HG03280 (cell line): Measurements from ENCODE around the gene TLE5.
"Not testable (repeated sequence)": the region's sequence is repeated elsewhere in the genome, so short reads cannot be mapped to it uniquely, and the experiment has no call there.

Experiments
- ATAC-seq: cut with Tn5 transposase; IDR thresholded peaks from one replicate; pipeline ENCODE4 v1.9.1; 2021; ENCODE audit warnings: mild to moderate bottlenecking, moderate library complexity; ENCODE audit not compliant: unreplicated experiment

TLE5 gene

DNA sequence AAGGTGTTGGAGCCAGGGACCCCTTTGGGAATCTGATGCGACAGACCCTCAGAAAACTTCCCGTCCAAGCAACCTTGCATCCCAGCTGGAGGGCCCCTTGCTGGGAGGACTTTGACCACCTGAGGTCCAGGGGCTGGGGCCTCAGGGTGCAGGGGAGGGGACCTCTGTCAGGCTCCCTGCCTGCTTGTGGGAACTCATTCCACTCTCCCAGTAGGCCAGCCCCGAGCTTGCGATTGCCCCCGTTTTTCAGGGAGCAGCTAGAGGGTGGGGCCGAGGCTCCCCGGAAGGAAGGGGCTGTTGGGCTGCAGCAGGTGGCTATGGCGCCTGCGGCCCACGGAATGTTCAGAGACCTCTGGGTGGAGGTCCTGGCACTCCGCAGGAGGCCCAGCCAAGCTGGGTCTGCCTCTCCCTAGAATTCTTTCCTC, 34.6 kb upstream of the TLE5 start:
- no peak for ATAC-seq

DNA sequence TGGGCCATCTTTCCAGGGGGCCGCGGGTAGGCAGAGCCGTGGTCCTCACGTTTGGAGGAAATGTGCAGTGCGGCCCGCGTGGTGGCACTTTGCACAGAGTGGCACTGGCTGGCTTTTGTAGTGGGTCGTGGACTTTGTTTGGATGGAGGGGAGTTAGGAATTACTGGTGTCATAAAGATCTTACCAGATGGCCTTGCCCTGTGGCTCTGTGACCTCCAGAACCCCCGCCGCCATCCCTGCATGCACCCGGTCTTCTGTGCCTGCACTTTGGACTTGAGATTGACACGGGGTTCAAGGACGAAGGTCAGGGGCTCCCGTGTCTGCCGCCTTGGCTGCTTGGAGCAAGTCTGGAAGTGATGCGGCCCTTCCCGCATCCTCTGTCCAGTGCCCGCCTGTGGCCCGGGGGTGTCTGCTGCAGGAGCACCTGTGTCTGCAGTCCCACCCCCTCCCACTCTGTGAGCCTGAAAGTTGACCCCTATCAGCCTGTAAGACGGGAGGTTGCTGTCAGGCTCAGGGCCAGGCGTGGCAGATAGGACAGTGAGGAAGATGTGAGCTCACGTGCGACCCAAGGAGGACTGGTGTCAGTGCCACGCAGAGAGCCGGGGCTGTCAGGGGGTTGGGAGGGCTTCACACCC, 34.1 kb upstream of the TLE5 start:
- ATAC-seq: no peak

DNA sequence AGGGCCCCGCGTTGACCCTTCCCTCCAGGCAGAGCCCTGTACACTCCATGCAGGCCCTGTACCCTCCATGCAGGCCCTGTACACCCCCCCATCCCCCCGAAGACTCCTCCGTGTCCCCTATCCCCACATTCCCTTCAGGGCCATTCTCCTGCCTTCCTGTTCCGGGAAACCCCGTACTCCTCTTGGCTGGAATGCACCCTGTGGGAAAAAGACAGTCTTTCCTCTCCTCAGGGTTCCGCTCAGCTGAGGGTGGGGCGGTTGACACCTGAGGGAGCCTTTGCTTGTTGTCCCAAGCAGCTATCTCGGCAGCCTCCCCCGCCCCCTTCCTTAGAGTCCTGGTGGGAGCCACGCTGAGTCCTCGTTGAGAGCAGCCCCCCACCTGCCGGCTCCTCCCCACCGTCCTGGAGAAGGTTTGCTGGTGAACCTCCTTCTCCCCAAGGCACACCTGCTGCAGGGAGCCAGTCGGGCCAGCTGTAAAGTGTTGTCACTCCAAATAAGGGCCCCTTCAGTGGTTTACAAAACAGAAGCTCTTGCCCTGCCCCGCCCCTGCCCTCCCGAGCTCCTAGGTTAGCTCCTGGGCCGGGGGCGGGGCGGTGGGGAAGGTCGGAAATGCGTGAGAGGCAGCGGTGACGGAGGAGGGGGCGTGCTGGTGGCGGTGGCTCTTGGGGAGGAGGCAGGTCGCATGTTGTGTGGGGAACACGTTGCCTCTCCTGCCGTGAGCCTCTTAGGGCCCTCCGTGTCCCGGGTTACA, 33.3 kb upstream of the TLE5 start:
- no peak for ATAC-seq

DNA sequence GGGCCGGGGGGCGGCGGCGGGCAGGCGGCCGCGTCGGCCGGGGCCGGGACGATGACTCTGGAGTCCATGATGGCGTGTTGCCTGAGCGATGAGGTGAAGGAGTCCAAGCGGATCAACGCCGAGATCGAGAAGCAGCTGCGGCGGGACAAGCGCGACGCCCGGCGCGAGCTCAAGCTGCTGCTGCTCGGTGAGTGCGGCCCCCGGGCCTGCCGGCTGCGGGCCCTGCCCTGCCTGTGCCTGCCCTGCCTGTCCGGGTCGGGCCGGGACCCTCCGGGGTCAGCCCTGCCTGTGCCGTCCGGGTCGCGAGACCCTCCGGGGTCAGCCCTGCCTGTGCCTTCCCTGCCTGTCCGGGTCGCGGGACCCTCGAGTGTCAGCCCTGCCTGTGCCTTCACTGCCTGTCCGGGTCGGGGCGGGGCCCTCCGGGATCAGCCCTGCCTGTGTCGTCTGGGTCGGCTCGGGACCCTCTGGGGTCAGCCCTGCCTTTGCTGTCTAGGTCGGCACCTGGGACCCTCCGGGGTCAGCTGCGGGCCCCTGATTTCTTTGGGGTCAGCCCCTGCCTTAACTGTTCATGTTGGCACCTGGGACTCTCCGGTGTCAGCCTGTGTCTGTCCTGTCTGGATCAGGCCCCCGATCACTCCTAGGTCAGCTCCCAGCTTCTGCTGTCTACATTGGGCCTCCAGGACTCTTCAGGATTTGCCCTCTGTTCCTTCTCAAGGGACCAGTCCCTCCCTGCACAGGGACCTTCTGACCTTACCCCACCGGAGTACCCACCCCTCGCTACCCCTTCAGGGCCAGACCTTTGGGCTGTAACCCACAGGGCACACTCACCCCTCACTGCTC, 32.5 kb upstream of the TLE5 start:
- peak; percentile 16 for ATAC-seq

DNA sequence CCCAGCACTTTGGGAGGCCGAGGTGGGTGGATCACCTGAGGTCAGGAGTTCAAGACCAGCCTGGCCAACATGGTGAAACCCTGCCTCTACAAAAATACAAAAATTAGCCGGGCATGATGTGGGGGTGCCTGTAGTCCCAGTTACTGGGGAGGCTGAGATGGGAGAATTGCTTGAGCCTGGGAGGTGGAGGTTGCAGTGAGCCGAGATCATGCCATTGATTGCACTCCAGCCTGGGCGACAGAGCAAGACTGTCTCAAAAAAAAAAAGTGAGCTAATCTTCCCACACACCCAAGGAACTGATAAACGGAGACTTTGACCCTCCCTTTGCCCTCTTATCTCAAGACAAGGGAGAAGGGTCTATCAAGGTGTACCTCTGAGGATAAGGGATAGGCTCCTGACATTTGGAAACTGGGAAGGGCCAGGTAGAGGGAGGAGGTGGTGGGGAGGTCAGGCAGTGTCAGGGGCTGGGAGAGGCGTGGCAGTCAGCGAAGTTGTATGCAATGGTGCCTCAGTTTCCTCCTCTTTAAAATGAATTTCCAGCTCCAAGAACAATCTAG, 27.1 kb upstream of the TLE5 start:
- not testable (repeated sequence) for ATAC-seq

DNA sequence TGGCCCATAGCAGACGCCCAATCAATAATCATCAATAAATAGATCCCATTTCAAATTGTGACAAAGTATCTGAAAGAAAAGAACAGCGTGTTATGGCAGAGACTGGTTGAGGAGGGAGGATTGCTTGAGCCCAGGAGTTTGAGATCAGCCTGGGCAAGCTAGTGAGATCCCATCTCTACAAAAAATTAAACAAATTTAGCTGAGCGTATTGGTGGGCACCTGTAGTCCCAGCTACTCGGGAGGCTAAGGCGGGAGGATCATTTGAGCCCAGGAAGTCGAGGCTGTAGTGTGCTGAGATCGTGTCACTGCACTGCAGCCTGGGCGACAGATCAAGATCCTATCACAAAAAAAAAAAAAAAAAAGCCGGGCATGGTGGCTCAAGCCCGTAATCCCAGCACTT, 25.5 kb upstream of the TLE5 start:
- no peak for ATAC-seq

DNA sequence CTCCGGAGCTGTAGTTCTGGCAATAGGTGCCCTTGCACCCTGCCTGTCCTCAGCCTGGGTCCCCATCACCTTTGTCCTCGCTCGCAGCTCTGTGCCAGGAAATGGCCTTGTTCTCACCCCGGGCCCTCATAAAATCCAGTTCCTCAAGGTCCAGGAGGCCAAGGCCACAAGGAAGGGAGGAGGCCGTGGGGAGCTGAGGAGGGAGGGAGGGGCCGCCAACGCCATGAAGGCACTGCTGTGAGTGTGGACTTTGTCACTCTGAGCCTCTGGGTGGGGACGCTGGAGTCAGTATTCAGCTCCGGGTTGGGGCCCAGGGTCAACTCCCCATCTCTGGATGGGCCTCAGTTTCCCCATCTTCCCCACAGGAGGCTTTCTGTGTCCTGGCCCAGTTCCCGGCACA, 22.6 kb upstream of the TLE5 start:
- ATAC-seq: no peak

DNA sequence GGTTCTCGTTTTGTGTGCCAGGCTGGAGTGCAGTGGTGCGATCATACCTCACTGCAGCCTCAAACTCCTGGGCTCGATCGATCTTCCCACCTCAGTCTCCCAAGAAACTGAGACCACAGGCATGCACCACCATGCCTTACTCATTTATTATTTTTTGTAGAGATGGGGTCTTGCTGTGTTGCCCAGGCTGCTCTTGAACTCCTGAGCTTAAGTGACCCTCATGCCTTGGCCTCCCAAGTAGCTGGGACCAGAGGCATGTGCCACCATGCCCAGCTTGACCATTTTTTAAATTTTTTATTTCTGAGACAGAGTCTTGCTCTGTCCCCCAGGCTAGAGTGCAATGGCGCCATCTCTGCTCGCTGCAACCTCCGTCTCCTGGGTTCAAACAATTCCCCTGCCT, 21.7 kb upstream of the TLE5 start:
- no peak for ATAC-seq

DNA sequence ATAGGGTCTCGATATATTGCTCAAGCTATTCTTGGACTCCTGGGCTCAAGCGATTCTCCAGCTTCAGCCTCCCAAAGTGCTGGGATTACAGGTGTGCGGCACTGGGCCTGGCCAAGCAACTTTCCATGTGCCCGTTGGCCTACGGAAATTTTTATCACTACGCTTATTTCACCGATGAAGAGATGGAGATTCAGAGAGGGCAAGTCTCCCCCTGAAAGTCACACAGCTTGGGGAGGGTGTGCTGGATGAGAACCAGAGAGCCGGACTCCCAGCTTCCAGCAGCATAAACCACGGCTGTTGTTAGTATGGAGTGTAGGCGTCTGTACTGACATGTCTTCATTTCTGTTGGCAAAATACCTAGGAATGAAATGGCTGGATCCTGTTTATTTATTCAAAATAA, 20.0 kb upstream of the TLE5 start:
- no peak for ATAC-seq

DNA sequence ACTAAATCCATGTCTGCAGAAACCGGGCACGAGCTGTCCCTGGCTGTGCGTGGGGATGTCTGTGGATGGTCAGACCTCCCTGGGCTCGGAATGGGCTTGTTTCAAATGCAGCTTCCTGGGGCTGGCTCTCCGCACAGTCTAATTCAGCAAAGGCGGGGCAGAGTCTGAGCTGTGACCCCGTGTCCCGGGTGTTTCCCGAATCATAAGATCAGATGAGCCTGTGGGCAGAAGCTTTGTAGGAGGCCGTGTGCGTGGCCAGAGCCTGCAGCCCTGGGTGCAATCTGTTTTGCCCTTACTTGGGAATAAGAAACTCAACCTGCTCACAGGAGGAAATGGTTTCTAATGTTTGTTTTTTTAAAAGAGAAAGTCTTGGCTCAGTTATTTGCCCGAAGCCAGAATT, 18.0 kb upstream of the TLE5 start:
- no peak for ATAC-seq

DNA sequence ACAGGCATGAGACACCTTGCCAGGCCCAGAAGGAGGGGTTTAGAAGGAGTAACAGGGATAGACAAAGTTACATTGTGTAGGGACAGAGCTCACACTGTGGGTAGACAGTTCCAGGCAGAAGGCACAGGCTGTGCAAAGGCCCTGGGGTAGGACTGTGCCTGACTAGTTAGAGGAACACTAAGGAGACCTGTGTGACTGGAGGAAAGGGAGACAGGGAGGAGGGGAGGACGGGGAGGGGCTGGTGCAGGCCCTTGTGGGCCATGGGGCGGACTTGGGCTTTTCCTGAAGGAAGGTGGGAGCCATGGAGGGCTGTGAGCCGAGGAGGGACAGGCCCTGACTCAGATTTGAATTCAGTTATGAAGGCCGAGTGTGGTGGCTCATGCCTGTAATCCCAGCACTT, 17.3 kb upstream of the TLE5 start:
- no peak for ATAC-seq

DNA sequence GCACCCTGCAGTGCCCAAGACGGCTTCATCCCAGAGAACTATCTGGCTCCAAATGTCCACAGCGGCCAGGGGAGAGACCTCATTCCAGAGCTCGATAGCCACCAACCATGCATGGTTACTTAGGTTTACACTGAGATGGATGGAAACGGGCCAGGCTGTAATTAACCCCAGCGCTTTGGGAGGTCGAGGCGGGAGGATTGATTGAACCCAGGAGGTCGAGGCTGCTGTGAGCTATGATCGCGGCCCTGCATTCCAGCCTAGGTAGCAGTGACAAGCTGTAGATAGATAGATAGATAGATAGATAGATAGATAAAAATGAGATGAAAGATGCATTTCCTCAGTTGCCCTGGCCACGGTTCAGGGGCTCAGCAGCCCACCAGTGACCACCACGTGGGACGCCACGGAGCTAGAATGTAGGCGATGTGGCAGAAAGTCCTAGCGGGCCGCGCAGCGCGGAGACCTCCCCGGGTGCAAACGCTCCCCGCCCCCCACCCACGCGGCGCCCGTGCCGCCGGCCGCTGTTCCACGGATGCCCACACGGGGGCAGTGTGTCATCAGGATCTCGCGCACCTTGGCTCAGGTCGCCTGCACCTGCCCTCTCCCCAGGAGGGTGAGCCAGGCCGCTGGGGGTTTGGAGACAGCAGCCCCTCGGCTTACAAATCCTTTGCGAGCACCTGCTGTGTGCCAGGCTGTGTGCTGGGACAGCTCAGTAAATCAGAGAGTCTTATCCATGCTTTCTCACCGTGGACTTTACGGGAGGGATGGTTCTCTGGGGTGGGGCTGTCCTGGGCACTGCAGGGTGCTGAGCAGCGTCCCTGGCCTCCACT, 13.5 kb upstream of the TLE5 start:
- no peak for ATAC-seq

DNA sequence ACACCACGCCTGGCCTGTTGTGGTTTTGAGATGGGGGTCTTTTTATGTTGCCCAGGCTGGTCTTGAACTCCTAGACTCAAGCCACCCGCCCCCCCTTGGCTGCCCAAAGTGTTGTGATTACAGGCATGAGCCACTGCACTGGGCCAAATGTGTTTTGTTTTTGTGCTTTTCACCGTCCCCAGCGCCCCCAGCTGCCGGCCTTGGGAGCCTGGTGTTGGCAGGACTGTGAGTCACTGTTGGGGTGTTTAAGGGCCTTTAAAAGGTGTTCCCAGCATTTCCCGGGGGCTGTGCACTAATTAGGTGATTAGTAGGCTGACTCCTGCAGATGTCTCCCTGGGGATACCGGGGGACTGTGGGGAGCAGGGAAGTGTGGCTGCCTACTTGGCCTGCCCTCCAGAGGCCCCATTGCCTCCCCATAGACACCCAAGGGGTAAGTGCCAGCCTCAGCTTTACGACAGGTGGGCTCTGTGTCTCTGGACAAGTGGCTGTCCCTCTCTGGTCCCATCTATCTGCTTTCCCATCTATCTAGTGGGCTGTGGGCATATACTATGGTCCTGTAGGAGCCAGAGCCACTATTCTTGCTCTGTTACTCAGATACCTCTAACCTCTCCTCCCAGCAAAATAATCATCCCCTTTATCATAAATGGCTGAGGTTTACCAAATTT, 11.8 kb upstream of the TLE5 start:
- ATAC-seq: no peak

DNA sequence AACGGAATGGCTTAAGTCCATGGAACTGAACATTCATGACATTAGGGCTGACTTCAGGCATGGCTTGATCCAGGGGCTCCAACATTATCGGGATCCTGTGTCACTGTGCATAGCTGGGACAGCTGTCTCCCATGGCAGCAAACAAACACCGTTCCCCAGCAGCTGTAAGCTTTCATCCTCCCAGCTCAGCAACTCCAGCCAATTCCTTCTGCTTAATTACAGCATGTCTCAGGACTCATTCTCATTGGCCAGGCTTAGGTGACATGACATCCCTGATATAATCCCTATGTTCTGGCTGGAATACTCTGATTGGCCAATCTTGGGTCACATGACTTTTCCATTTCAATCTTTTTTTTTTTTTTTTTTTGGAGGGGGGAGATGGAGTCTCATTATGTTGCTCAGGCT, 10.9 kb upstream of the TLE5 start:
- no peak for ATAC-seq

DNA sequence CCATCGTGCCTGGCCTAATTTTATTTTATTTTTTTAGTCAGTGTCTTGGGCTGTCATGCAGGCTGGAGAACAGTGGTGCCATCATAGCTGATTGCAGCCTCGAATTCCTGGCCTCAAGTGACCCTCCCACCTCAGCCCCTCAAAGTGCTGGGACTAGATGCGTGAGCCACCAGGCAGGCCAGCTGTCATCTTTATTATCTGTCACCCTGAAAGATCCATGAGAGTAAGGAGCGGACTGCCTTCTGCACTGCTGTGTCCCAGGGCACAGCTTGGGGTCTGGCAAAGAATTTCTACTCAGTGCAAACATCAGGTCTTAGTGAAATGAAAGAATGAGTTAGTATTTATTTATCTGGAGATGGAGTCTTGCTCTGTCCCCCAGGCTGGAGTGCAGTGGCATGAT, 9.5 kb upstream of the TLE5 start:
- ATAC-seq: no peak

DNA sequence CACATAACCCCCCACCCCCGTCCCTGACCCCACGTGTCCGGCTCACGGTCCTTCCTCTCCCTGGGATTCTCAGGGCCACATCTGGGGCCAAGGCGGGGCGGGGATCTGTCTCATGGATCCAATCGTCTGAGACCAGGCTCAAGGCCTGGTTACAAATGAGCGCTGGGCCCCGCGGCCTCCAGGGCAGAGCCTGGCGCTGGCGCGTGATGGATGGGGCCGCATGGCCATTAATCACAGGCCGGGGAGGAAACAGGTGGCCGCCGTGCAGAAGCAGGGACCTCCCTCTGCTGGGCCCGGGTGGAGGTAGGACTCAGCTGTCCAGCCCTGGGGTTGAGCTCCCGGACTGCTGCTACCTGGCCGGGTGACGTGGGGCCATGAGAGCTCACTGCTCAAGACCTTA, 5.8 kb upstream of the TLE5 start:
- no peak for ATAC-seq

DNA sequence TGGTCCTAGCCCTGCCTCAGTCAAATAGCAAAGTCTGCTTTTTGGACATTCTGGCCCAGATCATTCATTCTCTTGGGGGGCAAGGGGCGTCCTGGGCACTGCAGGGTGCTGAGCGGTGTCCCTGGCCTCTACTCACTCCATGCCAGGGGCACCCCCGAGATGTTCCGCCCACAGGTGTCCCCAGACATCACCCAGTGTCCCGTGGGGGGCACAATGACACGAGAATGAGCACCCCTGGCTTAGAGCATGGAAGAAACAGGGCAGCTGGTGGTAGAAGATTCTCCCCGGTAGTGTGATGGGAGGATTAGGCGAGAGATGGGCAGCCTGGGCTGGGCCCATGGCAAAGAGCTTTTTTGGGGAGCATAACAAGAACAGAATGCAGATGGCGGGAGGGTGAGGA, 5.3 kb upstream of the TLE5 start:
- no peak for ATAC-seq

DNA sequence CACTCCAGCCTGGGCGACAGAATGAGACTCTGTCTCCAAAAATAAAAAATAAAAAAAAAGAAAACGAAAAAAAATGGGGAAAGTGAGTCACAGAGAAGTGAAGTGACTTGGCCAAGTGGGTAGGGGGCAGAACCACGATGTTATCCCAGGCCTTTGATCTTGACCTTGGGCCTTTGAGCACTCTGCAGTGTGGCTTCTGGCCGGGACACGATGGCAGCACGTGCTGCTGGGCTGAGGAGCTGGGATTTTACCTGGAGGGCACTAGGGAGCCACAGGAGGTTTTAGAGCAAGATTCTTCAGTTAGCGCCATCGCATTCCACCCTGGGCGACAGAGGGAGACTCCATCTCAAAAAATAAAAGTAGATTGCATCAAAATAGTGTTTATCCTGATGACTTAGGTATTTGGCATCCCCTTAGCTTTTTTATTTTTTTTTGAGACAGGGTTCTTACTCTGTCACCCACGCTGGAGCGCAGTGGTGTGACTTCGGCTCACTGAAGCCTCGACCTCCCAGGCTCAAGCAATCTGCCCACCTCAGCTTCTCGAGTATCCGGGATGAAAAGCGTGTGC, 4.3 kb upstream of the TLE5 start:
- no peak for ATAC-seq

DNA sequence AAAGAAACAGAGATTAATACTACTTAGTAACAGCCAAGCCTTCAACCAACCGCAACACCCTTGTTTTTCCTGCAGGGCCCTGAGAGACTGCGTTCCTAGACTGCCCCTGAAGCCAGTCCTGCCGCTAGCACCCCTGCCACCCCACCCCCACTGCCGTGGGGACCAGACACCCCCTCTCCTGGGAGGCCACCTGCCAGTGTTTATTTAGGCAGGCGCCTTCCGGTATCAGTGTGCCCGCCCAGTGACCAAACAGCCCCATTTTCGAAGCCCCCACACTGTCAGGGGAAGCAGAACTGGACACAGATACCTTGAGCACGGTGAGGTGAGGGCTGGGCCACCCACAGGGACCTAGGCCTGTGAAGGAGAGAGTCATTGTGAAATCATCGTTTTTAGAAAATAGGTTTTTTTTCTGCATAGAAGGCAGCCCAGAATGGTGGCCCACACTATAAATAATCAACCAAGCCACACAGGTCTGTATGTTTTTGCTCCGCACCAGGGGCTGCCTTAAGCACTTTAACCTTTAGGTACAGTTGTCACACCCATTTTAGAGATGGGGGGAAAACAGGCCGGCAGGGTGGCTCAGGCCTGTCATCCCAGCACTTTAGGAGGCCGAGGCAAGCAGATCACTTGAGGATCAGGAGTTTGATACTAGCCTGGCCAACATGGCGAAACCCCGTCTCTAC, 3.5 kb upstream of the TLE5 start:
- peak; percentile 42 for ATAC-seq

DNA sequence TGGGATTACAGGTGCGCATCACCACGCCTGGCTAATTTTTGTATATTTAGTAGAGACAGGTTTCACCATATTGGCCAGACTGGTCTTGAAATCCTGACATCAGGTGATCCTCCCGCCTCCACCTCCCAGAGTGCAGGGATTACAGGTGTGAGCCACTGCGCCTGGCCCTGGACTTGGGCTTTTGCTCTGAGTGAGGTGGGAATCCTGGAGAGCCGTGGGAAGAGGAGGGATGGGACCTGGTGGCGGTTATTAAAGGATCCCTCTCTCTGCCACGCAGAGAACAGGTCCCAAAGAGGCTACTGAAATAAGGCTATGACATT, 1.7 kb upstream of the TLE5 start:
- ATAC-seq: no peak
